ENCODE results near the gene LHX6. TPM values are rescaled to one million over a fixed set of nuclear protein-coding genes. Genes with fewer than 3 reads are reported as not detected.

The LHX6 gene
- total and polyA plus RNA-seq, 9 of the 15 experiments (the other 6 are each of a cell fraction or from before 2014, with no cell fraction given), result 2.8 to 16.3 (median 7.9) TPM

DNA sequence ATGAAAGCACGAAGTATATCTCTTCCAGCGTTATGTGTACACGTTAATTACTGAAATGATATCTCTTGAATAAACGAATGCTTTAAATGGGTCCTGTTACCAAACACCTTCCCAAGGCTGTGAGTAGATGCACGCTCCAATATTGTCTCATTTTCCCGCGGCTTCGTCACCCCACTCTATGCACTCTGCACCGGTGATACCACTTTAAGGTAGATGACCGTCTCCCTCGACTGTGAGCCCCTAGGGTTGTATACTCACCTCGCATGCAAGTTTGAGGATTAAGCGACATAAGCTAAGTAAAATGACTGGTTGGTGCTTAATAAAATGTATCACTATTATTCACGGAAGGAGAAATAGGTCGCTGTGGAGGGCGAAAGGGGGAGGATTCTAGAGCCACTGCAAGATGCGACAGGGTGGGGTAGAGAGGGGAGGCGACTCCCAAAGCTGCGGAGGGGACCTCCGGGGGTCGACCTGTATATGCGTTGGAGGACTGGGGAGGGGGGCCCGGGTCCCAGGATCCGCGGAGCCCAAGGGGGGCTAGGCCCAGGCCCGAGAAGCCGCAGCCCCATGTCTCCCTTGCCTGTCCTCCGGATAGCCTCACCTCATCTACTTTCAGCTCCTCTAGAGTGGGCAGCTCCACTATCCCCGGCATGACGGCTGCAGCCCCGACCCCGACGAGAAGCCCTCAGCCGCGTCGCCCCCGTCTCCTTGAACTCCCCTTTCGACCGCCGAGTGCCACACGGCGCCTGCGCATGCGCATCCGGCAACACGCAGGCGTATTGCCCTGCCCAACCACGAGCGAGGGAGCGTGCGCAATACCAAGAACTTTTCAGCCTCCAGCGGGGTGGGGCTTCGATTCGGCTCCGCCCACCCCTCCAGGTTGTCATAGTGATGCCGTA lies 69.5 kb downstream of the LHX6 start, which contains the start of the genes MORN5 and NDUFA8 (continued):
- TF ChIP-seq RAD51 (IDR thresholded peaks at IDR 0.05; ENCODE audit: borderline replicate concordance, low read depth) (no peak), MTA3 (IDR thresholded peaks at IDR 0.05; ENCODE audit: borderline replicate concordance) (peak; percentile 57; the same call in 1 of the 2 replicates), PATZ1 (CRISPR knock-in tag; IDR thresholded peaks at IDR 0.05; ENCODE audit: borderline replicate concordance) (no peak), THRA (IDR thresholded peaks at IDR 0.05) (no peak), TRIM28 (IDR thresholded peaks at IDR 0.05) (no peak; the same call in 1 of the 2 replicates), TAF9B (IDR thresholded peaks at IDR 0.05; ENCODE audit: partially characterized antibody) (no peak), CBX2 (IDR thresholded peaks at IDR 0.05; ENCODE audit: insufficient read depth, low read length, poor library complexity, severe bottlenecking) (no peak), ZNF274 (IDR thresholded peaks at IDR 0.05; ENCODE audit: borderline replicate concordance, low read depth, low read length) (no peak), ZKSCAN1 (IDR thresholded peaks at IDR 0.05; ENCODE audit: low read depth, low read length) (0 out of 2 replicates have a peak, but pooled peaks have one; percentile 33), RBM14 (IDR thresholded peaks at IDR 0.05; ENCODE audit: borderline replicate concordance, insufficient read depth, low read depth, low read length) (no peak), MNT (conservative IDR thresholded peaks at IDR 0.05) (peak; percentile 40 to 72; a peak in 2 of 4 replicates), TCF3 (CRISPR knock-in tag; IDR thresholded peaks at IDR 0.05) (no peak), SNAPC5 (CRISPR knock-in tag; IDR thresholded peaks at IDR 0.05) (no peak), ZNF507 (tag; conservative IDR thresholded peaks at IDR 0.05) (no peak), PHF21A (IDR thresholded peaks at IDR 0.05; ENCODE audit: borderline replicate concordance, low read depth) (no peak), HNRNPH1 (optimal IDR thresholded peaks at IDR 0.05; ENCODE audit: low read depth, low read length) (no peak), TFAP4 (CRISPR knock-in tag; IDR thresholded peaks at IDR 0.05; ENCODE audit: borderline replicate concordance) (peak; percentile 89; the same call in 1 of the 2 replicates), MCM3 (IDR thresholded peaks at IDR 0.05) (no peak), POLR2H (tag; IDR thresholded peaks at IDR 0.05; ENCODE audit: low read depth) (no peak), RFX7 (CRISPR knock-in tag; IDR thresholded peaks at IDR 0.05) (no peak)

Measured in K562 (cell line).